ENCODE measurements around the gene TRIM50.

DNA sequence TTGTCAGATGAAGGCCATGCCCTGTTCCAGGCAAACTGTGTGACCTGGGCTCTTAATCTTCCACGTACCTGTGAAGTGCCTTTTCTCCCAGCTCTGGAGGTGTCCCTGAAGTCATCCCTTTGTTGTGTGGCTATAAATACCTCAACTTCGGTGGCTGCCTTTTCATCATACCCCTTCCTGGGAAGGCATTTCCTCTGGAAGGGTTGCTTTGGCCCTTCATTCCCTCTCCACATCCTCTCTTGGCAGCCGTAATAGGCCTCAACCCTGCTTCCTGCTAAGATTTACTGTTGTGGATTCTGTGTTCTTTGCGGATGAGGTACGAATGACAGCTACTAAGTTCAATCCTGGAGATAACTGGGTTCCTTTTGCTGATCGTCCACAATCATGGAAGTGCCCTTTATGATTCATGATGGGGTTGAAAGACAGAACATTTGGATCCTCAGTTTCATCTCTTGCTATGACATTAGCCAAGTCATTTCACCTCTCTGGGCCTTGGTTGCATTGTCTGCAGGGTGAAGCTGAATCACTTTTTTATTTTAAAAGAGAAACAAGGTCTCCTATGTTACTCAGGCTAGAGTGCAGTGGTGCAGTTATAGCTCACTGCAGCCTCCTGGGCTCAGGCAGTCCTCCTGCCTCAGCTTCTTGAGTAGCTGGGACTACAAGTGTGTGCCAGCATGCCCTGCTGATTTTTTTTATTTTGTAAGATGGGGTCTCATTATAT, 23.7 kb upstream of the TRIM50 start:
- TF ChIP-seq FOXK1 (CRISPR knock-in tag; IDR thresholded peaks at IDR 0.05; ENCODE audit: borderline replicate concordance) (no peak), ATF6 (CRISPR knock-in tag; IDR thresholded peaks at IDR 0.05) (no peak), YY1 (IDR thresholded peaks at IDR 0.05; ENCODE audit: borderline replicate concordance in 1 of 3, control insufficient read depth in 1 of 3, extremely low read depth in 1 of 3, insufficient read depth in 3 of 3, insufficient read length in 1 of 3, insufficient replicate concordance in 2 of 3, low read depth in 1 of 3, low read length in 2 of 3) (no peak), PHF8 (IDR thresholded peaks at IDR 0.05; ENCODE audit: borderline replicate concordance, low read length) (no peak), STAT5B (CRISPR knock-in tag; IDR thresholded peaks at IDR 0.05) (no peak), JUND (IDR thresholded peaks at IDR 0.05; ENCODE audit: borderline replicate concordance, low read depth, low read length) (no peak), JUND (tag; IDR thresholded peaks at IDR 0.05; ENCODE audit: borderline replicate concordance, low read depth, low read length) (no peak), ZNF3 (CRISPR knock-in tag; IDR thresholded peaks at IDR 0.05) (no peak), SAFB2 (IDR thresholded peaks at IDR 0.05; ENCODE audit: borderline replicate concordance, low read depth, low read length, severe bottlenecking) (no peak), CBX5 (IDR thresholded peaks at IDR 0.05; ENCODE audit: borderline replicate concordance, low read depth) (no peak)
- TF ChIP-seq, protein P1, sequence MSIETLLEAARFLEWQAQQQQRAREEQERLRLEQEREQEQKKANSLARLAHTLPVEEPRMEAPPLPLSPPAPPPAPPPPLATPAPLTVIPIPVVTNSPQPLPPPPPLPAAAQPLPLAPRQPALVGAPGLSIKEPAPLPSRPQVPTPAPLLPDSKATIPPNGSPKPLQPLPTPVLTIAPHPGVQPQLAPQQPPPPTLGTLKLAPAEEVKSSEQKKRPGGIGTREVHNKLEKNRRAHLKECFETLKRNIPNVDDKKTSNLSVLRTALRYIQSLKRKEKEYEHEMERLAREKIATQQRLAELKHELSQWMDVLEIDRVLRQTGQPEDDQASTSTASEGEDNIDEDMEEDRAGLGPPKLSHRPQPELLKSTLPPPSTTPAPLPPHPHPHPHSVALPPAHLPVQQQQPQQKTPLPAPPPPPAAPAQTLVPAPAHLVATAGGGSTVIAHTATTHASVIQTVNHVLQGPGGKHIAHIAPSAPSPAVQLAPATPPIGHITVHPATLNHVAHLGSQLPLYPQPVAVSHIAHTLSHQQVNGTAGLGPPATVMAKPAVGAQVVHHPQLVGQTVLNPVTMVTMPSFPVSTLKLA (conservative IDR thresholded peaks at IDR 0.05): no peak
- TF ChIP-seq, protein P2, sequence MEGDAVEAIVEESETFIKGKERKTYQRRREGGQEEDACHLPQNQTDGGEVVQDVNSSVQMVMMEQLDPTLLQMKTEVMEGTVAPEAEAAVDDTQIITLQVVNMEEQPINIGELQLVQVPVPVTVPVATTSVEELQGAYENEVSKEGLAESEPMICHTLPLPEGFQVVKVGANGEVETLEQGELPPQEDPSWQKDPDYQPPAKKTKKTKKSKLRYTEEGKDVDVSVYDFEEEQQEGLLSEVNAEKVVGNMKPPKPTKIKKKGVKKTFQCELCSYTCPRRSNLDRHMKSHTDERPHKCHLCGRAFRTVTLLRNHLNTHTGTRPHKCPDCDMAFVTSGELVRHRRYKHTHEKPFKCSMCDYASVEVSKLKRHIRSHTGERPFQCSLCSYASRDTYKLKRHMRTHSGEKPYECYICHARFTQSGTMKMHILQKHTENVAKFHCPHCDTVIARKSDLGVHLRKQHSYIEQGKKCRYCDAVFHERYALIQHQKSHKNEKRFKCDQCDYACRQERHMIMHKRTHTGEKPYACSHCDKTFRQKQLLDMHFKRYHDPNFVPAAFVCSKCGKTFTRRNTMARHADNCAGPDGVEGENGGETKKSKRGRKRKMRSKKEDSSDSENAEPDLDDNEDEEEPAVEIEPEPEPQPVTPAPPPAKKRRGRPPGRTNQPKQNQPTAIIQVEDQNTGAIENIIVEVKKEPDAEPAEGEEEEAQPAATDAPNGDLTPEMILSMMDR (IDR thresholded peaks at IDR 0.05 in 2 of 3, conservative IDR thresholded peaks at IDR 0.05 in 1 of 3; ENCODE audit: insufficient read depth in 2 of 3, low read depth in 1 of 3, low read length in 3 of 3): no peak
- TF ChIP-seq, protein P3, sequence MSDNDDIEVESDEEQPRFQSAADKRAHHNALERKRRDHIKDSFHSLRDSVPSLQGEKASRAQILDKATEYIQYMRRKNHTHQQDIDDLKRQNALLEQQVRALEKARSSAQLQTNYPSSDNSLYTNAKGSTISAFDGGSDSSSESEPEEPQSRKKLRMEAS (CRISPR knock-in tag; IDR thresholded peaks at IDR 0.05): no peak
